ENCODE results near the gene CUL2.
"Not testable (repeated sequence)": the region's sequence is repeated elsewhere in the genome, so short reads cannot be mapped to it uniquely, and the experiment has no call there.

Gene CUL2

DNA sequence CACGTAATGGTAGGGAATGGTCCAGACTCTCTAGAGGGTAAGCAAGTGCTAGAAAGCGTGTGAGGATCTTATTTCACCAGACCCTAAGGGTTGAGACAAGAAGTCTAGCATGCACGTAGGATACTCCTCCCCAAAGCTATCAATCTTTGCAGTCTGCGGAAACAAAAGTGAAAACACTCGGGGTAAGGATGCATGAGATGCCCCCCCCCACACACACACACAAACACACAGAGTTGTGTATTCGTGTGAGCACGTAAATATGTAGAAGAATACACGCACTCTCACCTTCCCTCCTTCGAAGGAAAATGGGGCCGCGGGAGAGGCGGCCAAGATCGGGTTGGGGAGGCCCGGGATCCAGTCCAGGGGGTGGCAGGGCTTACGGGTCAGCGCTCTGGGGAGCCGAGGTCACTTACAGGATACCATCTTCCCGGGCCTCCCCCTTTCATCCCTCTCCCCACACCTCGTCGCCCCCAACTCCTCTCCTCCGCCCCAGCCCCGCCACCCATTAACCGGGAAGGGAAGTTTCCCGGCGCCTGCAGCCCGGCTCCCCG lies 455 bp downstream of the CUL2 start:
- TF ChIP-seq, protein P1, sequence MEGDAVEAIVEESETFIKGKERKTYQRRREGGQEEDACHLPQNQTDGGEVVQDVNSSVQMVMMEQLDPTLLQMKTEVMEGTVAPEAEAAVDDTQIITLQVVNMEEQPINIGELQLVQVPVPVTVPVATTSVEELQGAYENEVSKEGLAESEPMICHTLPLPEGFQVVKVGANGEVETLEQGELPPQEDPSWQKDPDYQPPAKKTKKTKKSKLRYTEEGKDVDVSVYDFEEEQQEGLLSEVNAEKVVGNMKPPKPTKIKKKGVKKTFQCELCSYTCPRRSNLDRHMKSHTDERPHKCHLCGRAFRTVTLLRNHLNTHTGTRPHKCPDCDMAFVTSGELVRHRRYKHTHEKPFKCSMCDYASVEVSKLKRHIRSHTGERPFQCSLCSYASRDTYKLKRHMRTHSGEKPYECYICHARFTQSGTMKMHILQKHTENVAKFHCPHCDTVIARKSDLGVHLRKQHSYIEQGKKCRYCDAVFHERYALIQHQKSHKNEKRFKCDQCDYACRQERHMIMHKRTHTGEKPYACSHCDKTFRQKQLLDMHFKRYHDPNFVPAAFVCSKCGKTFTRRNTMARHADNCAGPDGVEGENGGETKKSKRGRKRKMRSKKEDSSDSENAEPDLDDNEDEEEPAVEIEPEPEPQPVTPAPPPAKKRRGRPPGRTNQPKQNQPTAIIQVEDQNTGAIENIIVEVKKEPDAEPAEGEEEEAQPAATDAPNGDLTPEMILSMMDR (IDR thresholded peaks at IDR 0.05; ENCODE audit: insufficient read depth, low read depth, low read length, missing control alignments): no peak
- peak overlapping the region; percentile 83 for H3K4me3 ChIP-seq (ENCODE audit: low read length)
- peak; percentile 5 for DNase-seq (ENCODE audit: low read depth)

DNA sequence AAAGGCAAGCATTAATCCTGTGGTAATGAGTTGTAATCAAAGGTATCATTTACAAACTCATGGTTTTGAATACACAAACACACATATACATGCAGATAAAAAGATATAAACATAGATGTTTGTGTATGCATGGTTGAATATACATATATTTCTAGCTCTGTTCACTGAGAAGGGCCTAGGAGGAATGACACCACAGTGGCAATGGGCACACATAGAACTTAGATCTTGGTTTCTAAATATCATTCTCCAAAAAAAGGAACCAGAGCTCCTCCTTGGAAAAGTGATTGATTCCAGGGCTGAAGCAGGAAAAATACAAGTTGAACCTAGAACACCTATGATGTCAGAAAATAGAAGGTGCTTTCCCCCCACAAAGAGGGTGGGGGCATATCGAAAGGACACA lies 6.9 kb downstream of the CUL2 start:
- no peak for DNase-seq (ENCODE audit: low read depth)
- TF ChIP-seq, protein P1 (IDR thresholded peaks at IDR 0.05; ENCODE audit: insufficient read depth, low read depth, low read length, missing control alignments): no peak
- H3K4me3 ChIP-seq (ENCODE audit: low read length): no peak overlapping the region

DNA sequence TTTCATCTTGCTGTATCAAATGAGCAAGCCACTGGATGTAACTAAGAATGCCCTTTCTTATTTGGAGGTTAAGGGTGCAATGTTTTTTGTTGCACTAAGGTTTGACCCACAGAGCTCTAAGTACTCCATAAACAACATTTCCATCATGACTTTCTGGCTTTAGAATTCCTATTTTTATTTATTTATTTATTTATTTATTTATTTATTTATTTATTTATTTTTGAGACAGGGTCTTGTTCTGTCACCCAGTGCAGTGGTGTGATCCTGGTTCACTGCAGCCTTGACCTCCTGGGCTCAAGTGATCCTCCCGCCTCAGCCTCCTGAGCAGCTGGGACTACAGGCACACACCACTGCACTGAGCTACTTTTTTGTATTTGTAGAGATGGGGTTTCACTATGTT lies 9.9 kb downstream of the CUL2 start:
- H3K4me3 ChIP-seq (ENCODE audit: low read length); DNase-seq (ENCODE audit: low read depth): not testable (repeated sequence)

DNA sequence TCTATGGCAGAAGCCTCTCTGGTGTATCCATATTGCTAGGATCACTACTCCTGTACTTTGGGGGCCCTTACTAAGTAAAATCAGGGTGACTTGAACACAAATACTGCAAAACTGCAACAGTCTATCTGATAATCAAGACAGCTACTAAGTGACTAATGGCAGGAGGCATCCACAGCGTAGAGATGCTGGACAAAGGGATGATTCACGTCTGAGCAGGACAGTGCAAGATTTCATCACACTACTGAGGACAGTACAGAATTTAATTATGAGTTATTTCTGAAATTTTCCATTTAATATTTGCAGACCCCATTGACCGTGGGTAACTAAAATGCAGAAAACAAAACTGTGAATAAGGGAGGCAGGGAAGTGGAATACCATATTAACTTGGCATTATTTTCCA lies 10.4 kb downstream of the CUL2 start:
- DNase-seq (ENCODE audit: low read depth): peak; percentile 86
- TF ChIP-seq, protein P1 (IDR thresholded peaks at IDR 0.05; ENCODE audit: insufficient read depth, low read depth, low read length, missing control alignments): no peak
- no peak overlapping the region for H3K4me3 ChIP-seq (ENCODE audit: low read length)

DNA sequence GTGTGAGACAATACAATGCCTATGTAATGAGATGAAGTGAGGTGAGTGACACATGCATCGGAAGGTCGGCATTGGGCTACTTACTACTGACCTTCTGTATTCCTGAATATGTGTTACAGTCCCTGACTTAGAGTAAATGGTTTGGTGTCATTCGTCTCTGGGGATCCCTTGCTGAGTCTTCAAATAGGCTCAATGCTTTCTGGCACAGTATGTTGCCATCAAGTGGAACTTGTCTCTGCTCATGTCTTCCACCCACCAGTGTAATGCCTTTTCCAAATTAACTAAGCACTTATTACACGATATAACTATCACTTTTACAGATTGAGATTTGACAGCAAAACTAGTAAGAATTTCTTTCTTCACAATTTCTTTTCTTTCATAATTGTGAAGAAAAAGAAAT lies 10.9 kb downstream of the CUL2 start:
- H3K4me3 ChIP-seq (ENCODE audit: low read length): no peak overlapping the region
- DNase-seq (ENCODE audit: low read depth): no peak
- TF ChIP-seq, protein P1 (IDR thresholded peaks at IDR 0.05; ENCODE audit: insufficient read depth, low read depth, low read length, missing control alignments): no peak

DNA sequence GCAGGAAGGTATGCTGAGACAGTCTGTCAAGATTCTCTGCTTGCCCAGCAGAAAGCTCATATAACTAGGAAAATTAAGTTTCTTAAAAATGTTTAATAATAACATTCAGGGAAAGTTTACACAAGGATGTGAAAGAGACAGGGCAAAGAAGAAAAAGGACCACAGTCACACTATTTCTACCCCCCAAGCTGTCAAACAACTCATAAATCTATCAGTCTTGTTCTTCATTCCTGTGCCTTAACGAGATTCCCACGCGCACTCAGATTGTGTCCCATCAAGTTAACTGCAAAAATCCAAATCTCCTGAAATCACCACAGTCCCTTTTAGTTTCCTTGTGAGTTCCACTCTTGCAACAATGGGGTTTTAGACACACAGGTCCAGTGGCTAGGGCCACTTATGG lies 14.9 kb downstream of the CUL2 start:
- no peak overlapping the region for H3K4me3 ChIP-seq (ENCODE audit: low read length)
- TF ChIP-seq, protein P1 (IDR thresholded peaks at IDR 0.05; ENCODE audit: insufficient read depth, low read depth, low read length, missing control alignments): no peak
- no peak for DNase-seq (ENCODE audit: low read depth)

DNA sequence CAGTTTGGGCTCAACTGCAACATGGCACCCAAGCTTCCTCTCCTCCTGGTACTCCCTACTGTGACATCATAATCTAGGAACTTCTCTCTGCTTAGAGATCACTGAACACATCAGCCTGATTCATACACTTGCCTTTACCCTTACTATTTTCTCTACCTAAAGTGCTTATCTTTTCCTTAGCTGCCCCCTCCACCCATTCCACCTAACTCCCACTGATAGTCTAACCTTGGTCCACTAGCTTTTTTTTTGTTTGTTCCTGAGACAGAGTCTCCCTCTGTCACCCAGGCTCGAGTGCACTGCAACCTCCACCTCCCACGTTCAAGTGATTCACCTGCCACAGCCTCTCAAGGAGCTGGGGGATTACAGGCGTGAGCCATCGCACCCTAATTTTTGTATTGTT lies 15.9 kb downstream of the CUL2 start:
- H3K4me3 ChIP-seq (ENCODE audit: low read length): no peak overlapping the region
- TF ChIP-seq, protein P1 (IDR thresholded peaks at IDR 0.05; ENCODE audit: insufficient read depth, low read depth, low read length, missing control alignments): no peak
- peak; percentile 25 for DNase-seq (ENCODE audit: low read depth)
